ENCODE measurements around the gene FPR2. TPM values are rescaled to one million over a fixed set of nuclear protein-coding genes. Genes with fewer than 3 reads are reported as not detected.

Gene FPR2
- total RNA-seq, 1 donor from 2014 or later, result not detected

DNA sequence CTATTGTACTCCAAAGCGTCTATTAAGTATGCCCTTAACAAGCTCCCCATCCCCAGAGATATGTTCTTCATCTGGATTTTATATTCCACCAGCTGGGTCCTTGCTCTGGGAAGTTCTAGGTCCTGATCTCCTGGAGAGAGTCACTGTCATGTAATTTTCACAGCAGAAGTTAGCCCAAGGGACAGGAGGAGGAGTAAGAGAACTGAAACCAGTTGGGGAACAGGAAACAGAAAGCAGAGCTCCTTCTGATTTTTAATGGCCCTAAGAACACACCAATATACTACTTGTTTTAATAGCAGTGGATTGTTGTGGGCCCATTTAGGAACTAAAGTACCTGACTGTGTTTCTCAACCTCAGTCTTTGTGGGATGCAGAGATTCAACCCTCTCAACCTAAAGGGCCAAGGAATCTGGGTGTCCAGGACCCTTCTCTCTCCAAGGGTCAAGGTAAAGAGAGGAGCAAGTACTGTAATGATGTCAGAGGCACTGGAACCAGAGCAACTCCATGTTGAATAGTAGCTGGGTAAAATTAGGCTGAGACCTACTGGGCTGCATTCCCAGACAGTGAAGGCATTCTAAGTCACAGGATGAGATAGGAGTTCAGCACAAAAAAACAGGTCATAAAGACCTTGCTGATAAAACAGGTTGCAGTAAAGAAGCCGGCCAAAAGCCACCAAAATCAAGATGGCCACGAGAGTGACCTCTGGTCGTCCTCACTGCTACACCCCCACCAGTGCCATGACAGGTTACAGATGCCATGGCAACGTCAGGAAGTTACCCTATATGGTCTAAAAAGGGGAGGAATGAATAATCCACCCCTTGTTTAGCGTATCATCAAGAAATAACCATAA, 25.9 kb downstream of the FPR2 start:
- H3K9me3 Mint-ChIP-seq (ENCODE audit: unreplicated experiment), result peaks cover 18% of the 10 kb centered on the region
- no peaks in the 10 kb centered on the region for H3K36me3 Mint-ChIP-seq (ENCODE audit: unreplicated experiment)
- no peaks in the 10 kb centered on the region for H3K27me3 Mint-ChIP-seq (ENCODE audit: unreplicated experiment)
- no peaks in the 10 kb centered on the region for H3K4me1 Mint-ChIP-seq (ENCODE audit: unreplicated experiment)
- H3K27ac Mint-ChIP-seq (ENCODE audit: unreplicated experiment), result no peak overlapping the region
- no peak overlapping the region for H3K4me3 Mint-ChIP-seq (ENCODE audit: unreplicated experiment)
- DNase-seq (ENCODE audit: extremely low spot score, unreplicated experiment), result no peak
- no peak for TF ChIP-seq CTCF (IDR thresholded peaks at IDR 0.05)

- Mint-ChIP-seq H3K4me1 (ENCODE audit: unreplicated experiment) (no peaks in the 10 kb centered on the region), H3K27ac (ENCODE audit: unreplicated experiment) (no peak overlapping the region), H3K4me3 (ENCODE audit: unreplicated experiment) (no peak overlapping the region), H3K36me3 (ENCODE audit: unreplicated experiment) (no peaks in the 10 kb centered on the region), H3K27me3 (ENCODE audit: unreplicated experiment) (no peaks in the 10 kb centered on the region), H3K9me3 (ENCODE audit: unreplicated experiment) (peaks cover 23% of the 10 kb centered on the region)
- DNase-seq (ENCODE audit: extremely low spot score, unreplicated experiment), result no peak
- TF ChIP-seq CTCF (IDR thresholded peaks at IDR 0.05), result no peak
Observed at GRCh38 chr19:51788029-51788428, 27.0 kb downstream of the FPR2 start.

DNA sequence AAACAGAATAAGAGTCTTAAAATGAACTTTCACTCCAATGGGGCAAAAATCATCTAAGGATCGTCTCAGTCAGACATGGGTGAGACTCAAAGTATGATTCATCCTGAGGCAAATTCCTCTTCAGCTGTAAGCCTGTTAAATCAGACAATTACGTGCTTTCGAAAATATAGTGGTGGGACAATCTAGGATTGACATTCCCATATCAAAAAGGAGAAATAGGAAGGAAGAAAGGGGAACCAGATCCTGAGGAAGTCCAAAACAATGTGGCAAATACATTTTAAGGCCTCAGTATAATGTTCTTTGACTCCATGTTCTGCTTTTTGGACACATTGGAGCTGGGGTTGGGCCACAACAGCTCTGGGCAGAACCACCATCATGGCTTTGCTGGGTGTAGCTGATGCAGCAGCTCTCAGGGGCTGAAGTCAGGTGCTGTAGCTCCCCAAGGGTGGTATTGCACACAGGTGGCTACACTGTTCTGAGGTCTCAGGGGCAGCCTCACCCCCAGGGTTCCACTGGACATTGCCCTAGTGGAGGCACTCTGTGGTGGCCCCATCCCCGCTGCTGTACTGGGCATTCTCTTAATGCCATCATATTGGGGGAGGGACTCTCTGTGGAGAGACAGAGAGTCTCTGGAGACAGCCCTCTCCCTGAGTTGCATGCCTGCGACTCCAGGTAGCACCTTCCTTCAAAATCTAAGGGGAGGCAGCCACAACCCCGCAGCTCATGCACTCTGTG, 28.2 kb downstream of the FPR2 start:
- Mint-ChIP-seq H3K36me3 (ENCODE audit: unreplicated experiment) (no peaks in the 10 kb centered on the region), H3K4me3 (ENCODE audit: unreplicated experiment) (no peak overlapping the region), H3K27me3 (ENCODE audit: unreplicated experiment) (no peaks in the 10 kb centered on the region), H3K27ac (ENCODE audit: unreplicated experiment) (no peak overlapping the region), H3K4me1 (ENCODE audit: unreplicated experiment) (no peaks in the 10 kb centered on the region), H3K9me3 (ENCODE audit: unreplicated experiment) (peaks cover 26% of the 10 kb centered on the region)
- no peak for DNase-seq (ENCODE audit: extremely low spot score, unreplicated experiment)
- TF ChIP-seq CTCF (IDR thresholded peaks at IDR 0.05), result no peak

DNA sequence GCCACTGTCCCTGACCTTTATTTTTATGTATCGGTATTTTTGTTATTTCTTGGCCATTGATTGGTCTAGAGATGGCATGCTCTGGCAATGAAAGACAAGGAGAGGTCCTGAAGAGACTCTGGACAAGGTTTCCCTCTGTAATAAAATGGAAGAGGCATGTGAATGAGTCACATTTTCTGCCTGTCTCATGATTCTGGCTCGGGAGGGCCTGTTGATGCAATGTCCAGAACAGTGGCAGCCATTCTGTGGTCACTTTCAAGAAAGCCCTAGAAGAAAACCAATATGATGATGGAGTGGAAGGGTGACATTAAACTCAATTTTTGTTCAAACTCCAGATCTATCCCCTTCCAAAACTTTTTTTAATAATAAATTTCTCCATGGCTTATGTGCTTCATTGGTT, 32.0 kb downstream of the FPR2 start:
- no peaks in the 10 kb centered on the region for H3K36me3 Mint-ChIP-seq (ENCODE audit: unreplicated experiment)

More for the DNA sequence above, 32.0 kb downstream of the FPR2 start:
- no peak for DNase-seq (ENCODE audit: extremely low spot score, unreplicated experiment)
- H3K4me3 Mint-ChIP-seq (ENCODE audit: unreplicated experiment), result no peak overlapping the region
- TF ChIP-seq CTCF (IDR thresholded peaks at IDR 0.05), result no peak
- H3K4me1 Mint-ChIP-seq (ENCODE audit: unreplicated experiment), result no peaks in the 10 kb centered on the region
- H3K27ac Mint-ChIP-seq (ENCODE audit: unreplicated experiment), result no peak overlapping the region
- no peaks in the 10 kb centered on the region for H3K27me3 Mint-ChIP-seq (ENCODE audit: unreplicated experiment)
- H3K9me3 Mint-ChIP-seq (ENCODE audit: unreplicated experiment), result peaks cover 47% of the 10 kb centered on the region

Measured in osteocyte (in vitro differentiated cells).